ENCODE data around the gene P2RX2. TPM values are rescaled to one million over a fixed set of nuclear protein-coding genes. Genes with fewer than 3 reads are reported as not detected.

The P2RX2 gene
- total and polyA plus RNA-seq, 12 donors: not detected

DNA sequence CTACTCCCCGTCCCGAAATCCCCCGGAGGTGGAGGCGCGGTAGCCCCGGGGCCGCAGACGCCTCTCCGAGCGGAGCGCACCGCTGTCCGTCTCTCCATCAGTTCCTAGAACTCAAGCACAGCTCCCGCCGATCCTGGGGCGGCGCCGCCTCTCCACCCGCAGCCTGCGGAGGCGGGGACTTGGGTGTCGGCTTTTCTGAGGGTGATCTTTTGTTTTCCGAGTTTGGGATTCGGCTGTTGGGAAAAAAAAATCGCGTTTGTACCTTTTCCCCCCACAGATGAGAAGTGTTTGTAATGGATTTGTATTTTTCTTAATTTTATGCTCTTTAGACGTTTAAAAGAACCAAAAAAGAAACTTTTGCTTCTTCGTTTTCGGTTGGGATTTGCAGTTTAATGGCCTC lies 34.8 kb upstream of the P2RX2 start:
- intact Hi-C loops (cut with DNase I): no loop called here
- ATAC-seq: no peak

DNA sequence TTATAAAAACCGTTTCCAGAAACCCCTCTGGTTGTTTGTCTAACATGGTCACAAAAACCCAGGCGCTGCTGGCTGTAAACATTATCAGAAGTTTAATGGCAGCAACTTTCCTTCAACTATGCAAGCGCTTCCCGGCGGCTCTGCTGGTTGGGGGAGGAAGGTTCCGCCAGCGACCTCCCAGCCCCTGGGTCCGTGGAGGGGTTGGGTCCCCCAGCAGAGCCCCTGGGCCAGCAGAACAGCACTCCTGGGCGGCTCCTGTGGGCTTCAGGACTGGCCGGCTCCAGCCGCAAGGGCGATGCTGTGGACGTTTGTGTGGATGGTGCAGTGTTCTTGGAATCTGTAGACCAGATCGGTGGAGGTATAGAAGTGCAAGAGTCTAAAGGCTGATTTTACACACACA lies 34.1 kb upstream of the P2RX2 start:
- Histone ChIP-seq H3K4me3 (no peak overlapping the region), H3K27me3 (no peaks in the 10 kb centered on the region), H3K27ac (no peak overlapping the region), H3K4me1 (no peaks in the 10 kb centered on the region), H3K36me3 (peaks cover 0 to 34% (median 0%) of the 10 kb centered on the region in 9 donors), H3K9me3 (peaks cover 0 to 3% (median 0%) of the 10 kb centered on the region in 11 donors)
- 91% methylated on average over 14 of the region's 14 CpGs for WGBS, 2 donors
- ATAC-seq (no peak), DNase-seq (no peak)
- intact Hi-C loops (cut with DNase I): no loop called here
- TF ChIP-seq, protein P1, sequence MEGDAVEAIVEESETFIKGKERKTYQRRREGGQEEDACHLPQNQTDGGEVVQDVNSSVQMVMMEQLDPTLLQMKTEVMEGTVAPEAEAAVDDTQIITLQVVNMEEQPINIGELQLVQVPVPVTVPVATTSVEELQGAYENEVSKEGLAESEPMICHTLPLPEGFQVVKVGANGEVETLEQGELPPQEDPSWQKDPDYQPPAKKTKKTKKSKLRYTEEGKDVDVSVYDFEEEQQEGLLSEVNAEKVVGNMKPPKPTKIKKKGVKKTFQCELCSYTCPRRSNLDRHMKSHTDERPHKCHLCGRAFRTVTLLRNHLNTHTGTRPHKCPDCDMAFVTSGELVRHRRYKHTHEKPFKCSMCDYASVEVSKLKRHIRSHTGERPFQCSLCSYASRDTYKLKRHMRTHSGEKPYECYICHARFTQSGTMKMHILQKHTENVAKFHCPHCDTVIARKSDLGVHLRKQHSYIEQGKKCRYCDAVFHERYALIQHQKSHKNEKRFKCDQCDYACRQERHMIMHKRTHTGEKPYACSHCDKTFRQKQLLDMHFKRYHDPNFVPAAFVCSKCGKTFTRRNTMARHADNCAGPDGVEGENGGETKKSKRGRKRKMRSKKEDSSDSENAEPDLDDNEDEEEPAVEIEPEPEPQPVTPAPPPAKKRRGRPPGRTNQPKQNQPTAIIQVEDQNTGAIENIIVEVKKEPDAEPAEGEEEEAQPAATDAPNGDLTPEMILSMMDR (IDR thresholded peaks at IDR 0.05): no peak

More for the DNA sequence above, 34.8 kb upstream of the P2RX2 start:
- H3K27ac ChIP-seq: no peak overlapping the region
- H3K36me3 ChIP-seq: peaks cover 0 to 35% (median 0%) of the 10 kb centered on the region in 9 donors
- TF ChIP-seq, protein P1 (IDR thresholded peaks at IDR 0.05): no peak
- no peaks in the 10 kb centered on the region for H3K4me1 ChIP-seq
- no peaks in the 10 kb centered on the region for H3K27me3 ChIP-seq
- 65 to 74% methylated on average over 29 of the region's 29 CpGs for WGBS, 2 donors
- DNase-seq: no peak
- no peak overlapping the region for H3K4me3 ChIP-seq
- no peaks in the 10 kb centered on the region for H3K9me3 ChIP-seq

DNA sequence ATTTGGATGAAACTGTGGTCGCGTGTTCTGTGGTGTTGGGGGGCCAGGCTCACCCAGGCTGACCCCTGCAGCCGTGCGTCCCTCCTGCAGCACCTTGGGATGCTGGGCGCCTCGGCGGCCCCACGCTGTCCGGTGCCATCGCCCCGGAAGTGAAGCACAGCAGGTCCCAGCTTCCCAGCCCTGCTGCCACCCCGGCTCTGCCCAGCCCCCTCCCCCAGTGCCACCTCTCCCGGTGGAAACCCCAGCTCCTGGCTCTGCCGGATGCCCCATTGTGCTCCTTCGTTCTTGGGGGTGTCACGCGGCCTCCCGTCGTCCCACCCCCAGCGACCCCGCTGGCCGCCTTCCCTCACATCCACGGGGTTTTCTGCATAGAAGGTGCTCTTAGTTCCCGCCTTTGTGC lies 33.4 kb upstream of the P2RX2 start:
- peaks cover 0 to 3% (median 0%) of the 10 kb centered on the region in 11 donors for H3K9me3 ChIP-seq
- intact Hi-C loops (cut with DNase I): no loop called here
- no peaks in the 10 kb centered on the region for H3K27me3 ChIP-seq
- DNase-seq (no peak), ATAC-seq (no peak)
- H3K4me1 ChIP-seq: no peaks in the 10 kb centered on the region
- TF ChIP-seq, protein P1 (IDR thresholded peaks at IDR 0.05): no peak
- no peak overlapping the region for H3K4me3 ChIP-seq
- no peak overlapping the region for H3K27ac ChIP-seq
- H3K36me3 ChIP-seq: peaks cover 0 to 28% (median 0%) of the 10 kb centered on the region in 9 donors
- 77 to 83% methylated on average over 23 to 24 of the region's 24 CpGs for WGBS, 2 donors

DNA sequence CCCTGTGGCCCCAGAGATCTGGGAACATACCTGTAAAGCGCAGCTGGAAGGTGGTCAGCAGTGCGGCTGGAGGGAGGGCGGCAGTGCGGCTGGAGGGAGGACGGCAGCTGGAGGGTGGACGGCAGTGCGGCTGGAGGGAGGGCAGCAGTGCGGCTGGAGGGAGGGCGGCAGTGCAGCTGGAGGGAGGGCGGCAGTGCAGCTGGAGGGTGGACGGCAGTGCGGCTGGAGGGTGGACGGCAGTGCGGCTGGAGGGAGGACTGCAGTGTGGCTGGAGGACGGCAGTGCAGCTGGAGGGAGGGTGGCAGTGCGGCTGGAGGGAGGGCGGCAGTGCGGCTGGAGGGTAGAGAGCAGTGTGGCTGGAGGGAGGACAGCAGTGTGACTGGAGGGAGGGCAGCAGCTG lies 31.6 kb upstream of the P2RX2 start:
- ATAC-seq (no peak), DNase-seq (no peak)
- no peak overlapping the region for H3K27ac ChIP-seq
- intact Hi-C loops (cut with DNase I): no loop called here
- H3K27me3 ChIP-seq: no peaks in the 10 kb centered on the region
- peaks cover 0 to 14% (median 0%) of the 10 kb centered on the region in 9 donors for H3K36me3 ChIP-seq
- H3K9me3 ChIP-seq: peaks cover 0 to 3% (median 0%) of the 10 kb centered on the region in 11 donors
- H3K4me3 ChIP-seq: no peak overlapping the region
- WGBS, 2 donors: 86 to 93% methylated on average over 16 to 18 of the region's 18 CpGs
- TF ChIP-seq, protein P1 (IDR thresholded peaks at IDR 0.05): no peak
- no peaks in the 10 kb centered on the region for H3K4me1 ChIP-seq
